Neural cell (in vitro differentiated cells): ENCODE measurements around the gene SLCO4A1. TPM values are rescaled to one million over a fixed set of nuclear protein-coding genes. Genes with fewer than 3 reads are reported as not detected.

ENCODE experiments used
- H2AFZ ChIP-seq: fragments of 200-600, 300-800 bp; sonication (generic), shearing (Covaris generic); 2 replicates; pipeline ENCODE4 v1.6.0; 2014; ENCODE audit warnings: low read depth, mild to moderate bottlenecking, antibody characterized with exemption, low read length, moderate library complexity
- H3F3A ChIP-seq: fragments of 200-600 bp; shearing (Covaris generic); 2 replicates; pipeline ENCODE4 v1.6.1; 2016; ENCODE audit warnings: mild to moderate bottlenecking, moderate library complexity, mixed read lengths, antibody characterized with exemption, low read length; ENCODE audit not compliant: insufficient read depth, poor library complexity, severe bottlenecking
- H3K27ac ChIP-seq: fragments of 200-600, 300-800 bp; sonication (generic), shearing (Covaris generic); 2 replicates; pipeline ENCODE4 v1.5.1; 2014; ENCODE audit warnings: mild to moderate bottlenecking, low read length, moderate library complexity
- H3K27me3 ChIP-seq: fragments of 300-800, 200-600 bp; sonication (generic), shearing (Covaris generic); 2 replicates; pipeline ENCODE4 v1.6.0; 2014; ENCODE audit warnings: mild to moderate bottlenecking, low read depth, low read length, moderate library complexity; ENCODE audit not compliant: insufficient read depth
- H3K36me3 ChIP-seq: fragments of 300-800, 200-600 bp; sonication (generic), shearing (Covaris generic); 2 replicates; pipeline ENCODE4 v1.5.1; 2014; ENCODE audit warnings: mild to moderate bottlenecking, antibody characterized with exemption, low read length, moderate library complexity; ENCODE audit not compliant: insufficient read depth
- H3K4me2 ChIP-seq: fragments of 300-800, 200-600 bp; sonication (generic), shearing (Covaris generic); 2 replicates; pipeline ENCODE4 v1.6.0; 2014; ENCODE audit warnings: mild to moderate bottlenecking, low read length
- H3K4me3 ChIP-seq: fragments of 300-800, 200-600 bp; sonication (generic), shearing (Covaris generic); 2 replicates; pipeline ENCODE4 v1.5.1; 2014; ENCODE audit warnings: mild to moderate bottlenecking, low read length, moderate library complexity
- H3K79me2 ChIP-seq: fragments of 200-600 bp; shearing (Covaris generic); replicated peaks from 2 replicates; pipeline ENCODE4 v1.6.0; 2014; ENCODE audit warnings: mild to moderate bottlenecking, low read length, moderate library complexity; ENCODE audit not compliant: insufficient read depth
- H3K9ac ChIP-seq: fragments of 300-800, 200-600 bp; sonication (generic), shearing (Covaris generic); 2 replicates; pipeline ENCODE4 v1.6.1; 2016; ENCODE audit warnings: mild to moderate bottlenecking, low read length, mixed read lengths
- H3K9me2 ChIP-seq: fragments of 200-600 bp; shearing (Covaris generic); 2 replicates; pipeline ENCODE4 v1.6.1; 2016; ENCODE audit warnings: mild to moderate bottlenecking, low read length, mixed read lengths; ENCODE audit not compliant: insufficient read depth
- H3K9me3 ChIP-seq: fragments of 200-600, 300-800 bp; sonication (generic), shearing (Covaris generic); 2 replicates; pipeline ENCODE4 v1.6.1; 2016; ENCODE audit warnings: mild to moderate bottlenecking, mixed run types, low read length, moderate library complexity, mixed read lengths
- H4K20me1 ChIP-seq: fragments of 200-600 bp; shearing (Covaris generic); 2 replicates; pipeline ENCODE4 v1.6.1; 2016; ENCODE audit warnings: mild to moderate bottlenecking, mixed run types; ENCODE audit not compliant: insufficient read depth
- CTCF ChIP-seq: fragments of 450-650 bp; IDR thresholded peaks from 2 replicates; pipeline ENCODE4 v1.5.1; 2014; ENCODE audit warnings: antibody characterized with exemption, mild to moderate bottlenecking, moderate library complexity; ENCODE audit not compliant: poor library complexity, severe bottlenecking
- EP300 ChIP-seq: fragments of 450-650 bp; conservative IDR thresholded peaks from 2 replicates; pipeline ENCODE4 v1.6.1; 2014; ENCODE audit warnings: antibody characterized with exemption, mild to moderate bottlenecking, moderate library complexity; ENCODE audit not compliant: poor library complexity, severe bottlenecking
- EZH2 ChIP-seq: fragments of 200-600, 300-800 bp; shearing (Covaris generic), sonication (generic); IDR thresholded peaks from 2 replicates; pipeline ENCODE4 v1.6.1; 2014; ENCODE audit warnings: antibody characterized with exemption, low read length, borderline replicate concordance, mild to moderate bottlenecking; ENCODE audit not compliant: insufficient read depth, poor library complexity, severe bottlenecking
- MXI1 ChIP-seq: fragments of 450-650 bp; conservative IDR thresholded peaks from 2 replicates; pipeline ENCODE4 v1.6.1; 2014; ENCODE audit warnings: antibody characterized with exemption, mild to moderate bottlenecking; ENCODE audit not compliant: poor library complexity, severe bottlenecking
- POLR2AphosphoS5 ChIP-seq: IDR thresholded peaks from 2 replicates; pipeline ENCODE4 v1.6.1; 2012
- RAD21 ChIP-seq: fragments of 450-650 bp; conservative IDR thresholded peaks from 2 replicates; pipeline ENCODE4 v1.6.1; 2014; ENCODE audit warnings: antibody characterized with exemption, mild to moderate bottlenecking, moderate library complexity
- REST ChIP-seq: IDR thresholded peaks from 2 replicates; pipeline ENCODE4 v1.6.1; 2012; ENCODE audit warnings: borderline replicate concordance
- SMC3 ChIP-seq: fragments of 450-650 bp; conservative IDR thresholded peaks from 2 replicates; pipeline ENCODE4 v1.6.1; 2014; ENCODE audit warnings: antibody characterized with exemption, mild to moderate bottlenecking, moderate library complexity; ENCODE audit not compliant: poor library complexity
- TAF1 ChIP-seq: IDR thresholded peaks from 2 replicates; pipeline ENCODE4 v1.6.1; 2012; ENCODE audit warnings: low read depth
- polyA plus RNA-seq: library from polyadenylated mRNA; depleted of rRNA; stranded (reverse); fragments of >200 nt; gene quantifications from 2 replicates; pipeline ENCODE4 v1.2.3, GENCODE V29; 2014

The SLCO4A1 gene
- polyA plus RNA-seq, 1 donor from 2014 or later = 3.5 TPM

- no peaks in the 10 kb centered on the region for H3K9me2 ChIP-seq
- no peaks in the 10 kb centered on the region for H3K36me3 ChIP-seq
- H4K20me1 ChIP-seq = no peaks in the 10 kb centered on the region
- H3K4me2 ChIP-seq = no peak overlapping the region
- no peaks in the 10 kb centered on the region for H3K79me2 ChIP-seq
- TF ChIP-seq REST (no peak), CTCF (no peak), SMC3 (no peak), MXI1 (no peak), EZH2 (no peak), RAD21 (no peak), POLR2AphosphoS5 (no peak), EP300 (no peak), TAF1 (no peak)
- H3K9me3 ChIP-seq = no peaks in the 10 kb centered on the region
- no peak overlapping the region for H3K27ac ChIP-seq
- H3K27me3 ChIP-seq = no peaks in the 10 kb centered on the region
- H3F3A ChIP-seq = no peaks in the 10 kb centered on the region
- H2AFZ ChIP-seq = no peak overlapping the region
- no peak overlapping the region for H3K4me3 ChIP-seq
- no peak overlapping the region for H3K9ac ChIP-seq
These were observed 45.4 kb upstream of the SLCO4A1 start for GRCh38 chr20:62596921-62597320.

- Histone ChIP-seq H3K27me3 (no peaks in the 10 kb centered on the region), H3F3A (no peaks in the 10 kb centered on the region), H3K4me3 (no peak overlapping the region), H2AFZ (no peak overlapping the region), H3K9ac (no peak overlapping the region), H3K9me2 (no peaks in the 10 kb centered on the region), H3K9me3 (no peaks in the 10 kb centered on the region), H4K20me1 (no peaks in the 10 kb centered on the region), H3K79me2 (no peaks in the 10 kb centered on the region), H3K27ac (no peak overlapping the region), H3K36me3 (no peaks in the 10 kb centered on the region), H3K4me2 (no peak overlapping the region)
- no peak for TF ChIP-seq EP300
- TF ChIP-seq CTCF = no peak
- no peak for TF ChIP-seq MXI1
- TF ChIP-seq TAF1 = no peak
- TF ChIP-seq REST = no peak
- no peak for TF ChIP-seq EZH2
- no peak for TF ChIP-seq SMC3
- TF ChIP-seq RAD21 = no peak
These were observed 44.7 kb upstream of the SLCO4A1 start for GRCh38 chr20:62597416-62598115.
